Panc1 (cell line): ENCODE data around the gene DIP2C.

Experiments
- POLR2AphosphoS5 ChIP-seq: IDR thresholded peaks from 2 replicates; pipeline ENCODE4 v1.6.1; 2012; ENCODE audit warnings: mild to moderate bottlenecking, low read depth, low read length, moderate library complexity
- SIN3A ChIP-seq: IDR thresholded peaks from 2 replicates; pipeline ENCODE4 v1.6.1; 2012; ENCODE audit warnings: low read depth, mild to moderate bottlenecking, low read length, moderate library complexity, borderline replicate concordance; ENCODE audit not compliant: insufficient read depth
- TCF7L2 ChIP-seq: IDR thresholded peaks from 2 replicates; pipeline ENCODE4 v1.6.1; 2011; ENCODE audit warnings: mild to moderate bottlenecking, low read depth, low read length, inconsistent platforms
- TF ChIP-seq, protein P1 (sequence below): fragments of 450-650 bp; IDR thresholded peaks from 2 replicates; pipeline ENCODE4 v1.5.1; 2017; ENCODE audit warnings: mild to moderate bottlenecking

DNA sequence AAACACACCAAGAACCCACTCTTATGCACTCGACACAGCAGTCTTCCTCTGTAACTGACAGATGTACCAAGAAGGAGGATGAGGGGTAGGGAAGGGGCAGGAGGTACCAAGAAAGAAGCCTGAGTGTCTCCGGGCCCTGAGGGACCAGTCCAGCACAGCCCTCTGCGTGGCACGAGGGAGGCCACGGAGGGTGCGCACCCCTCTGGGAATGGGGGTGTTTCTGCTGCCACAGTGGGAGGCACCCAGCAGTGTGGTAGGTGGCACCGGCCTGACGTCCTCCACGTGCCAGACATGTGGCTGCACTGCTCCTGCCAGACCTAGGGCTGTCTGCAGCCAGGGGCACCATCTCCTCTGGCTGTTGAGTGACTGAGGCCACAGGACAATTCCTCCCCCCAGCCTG lies 399.9 kb downstream of the DIP2C start:
- TF ChIP-seq POLR2AphosphoS5 (no peak), TCF7L2 (no peak), SIN3A (no peak)
- TF ChIP-seq, protein P1, sequence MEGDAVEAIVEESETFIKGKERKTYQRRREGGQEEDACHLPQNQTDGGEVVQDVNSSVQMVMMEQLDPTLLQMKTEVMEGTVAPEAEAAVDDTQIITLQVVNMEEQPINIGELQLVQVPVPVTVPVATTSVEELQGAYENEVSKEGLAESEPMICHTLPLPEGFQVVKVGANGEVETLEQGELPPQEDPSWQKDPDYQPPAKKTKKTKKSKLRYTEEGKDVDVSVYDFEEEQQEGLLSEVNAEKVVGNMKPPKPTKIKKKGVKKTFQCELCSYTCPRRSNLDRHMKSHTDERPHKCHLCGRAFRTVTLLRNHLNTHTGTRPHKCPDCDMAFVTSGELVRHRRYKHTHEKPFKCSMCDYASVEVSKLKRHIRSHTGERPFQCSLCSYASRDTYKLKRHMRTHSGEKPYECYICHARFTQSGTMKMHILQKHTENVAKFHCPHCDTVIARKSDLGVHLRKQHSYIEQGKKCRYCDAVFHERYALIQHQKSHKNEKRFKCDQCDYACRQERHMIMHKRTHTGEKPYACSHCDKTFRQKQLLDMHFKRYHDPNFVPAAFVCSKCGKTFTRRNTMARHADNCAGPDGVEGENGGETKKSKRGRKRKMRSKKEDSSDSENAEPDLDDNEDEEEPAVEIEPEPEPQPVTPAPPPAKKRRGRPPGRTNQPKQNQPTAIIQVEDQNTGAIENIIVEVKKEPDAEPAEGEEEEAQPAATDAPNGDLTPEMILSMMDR, result no peak
